SH-SY5Y (cell line): ENCODE data around the gene TSPAN13.

ENCODE experiments used
- GATA2 ChIP-seq: IDR thresholded peaks from 2 replicates; pipeline ENCODE4 v1.6.1; 2011; ENCODE audit warnings: mild to moderate bottlenecking, low read depth, low read length
- GATA3 ChIP-seq: IDR thresholded peaks from 2 replicates; pipeline ENCODE4 v1.6.1; 2011; ENCODE audit warnings: low read depth, mild to moderate bottlenecking, low read length, moderate library complexity

GRCh38 chr7:16727736-16728135 lies 25.8 kb upstream of the TSPAN13 start:
- TF ChIP-seq GATA3 (no peak), GATA2 (no peak)
